Islet precursor cell (in vitro differentiated cells): ENCODE data around the gene DDAH2.

Source experiments
- DNase-seq: peaks from one replicate; pipeline ENCODE4 v3.0.0-alpha.2; 2018

The DDAH2 gene

GRCh38 chr6:31687860-31688693 is 41.0 kb downstream of the DDAH2 start:
- no peak for DNase-seq

- no peak for DNase-seq
Observed at GRCh38 chr6:31687321-31687720, 41.8 kb downstream of the DDAH2 start.

GRCh38 chr6:31686483-31686882 is 42.6 kb downstream of the DDAH2 start:
- no peak for DNase-seq

GRCh38 chr6:31683591-31683990 is 45.5 kb downstream of the DDAH2 start:
- DNase-seq: no peak

GRCh38 chr6:31681135-31681671 is 47.9 kb downstream of the DDAH2 start:
- peak; percentile 65 for DNase-seq

GRCh38 chr6:31680226-31681134 is 48.6 kb downstream of the DDAH2 start, which contains the start of gene LY6G5C:
TSS of gene LY6G5C (minus strand) at chr6:31681067. CDS start at chr6:31680373, 694 bp downstream.
- DNase-seq: peak; percentile 89

GRCh38 chr6:31677955-31678354 is 51.1 kb downstream of the DDAH2 start:
- no peak for DNase-seq
